Activated gamma-delta T cell treated with Interleukin-2 at 50 U/mL for 16 hours (primary cell): Measurements from ENCODE around the gene SPHK1.
A peak's percentile ranks its signal among the peaks of the same experiment; 100 is the strongest.
"Not testable (repeated sequence)": the region's sequence is repeated elsewhere in the genome, so short reads cannot be mapped to it uniquely, and the experiment has no call there.

Source experiments
- DNase-seq: peaks from one replicate; pipeline ENCODE4 v3.0.0-alpha.2; 2020

The SPHK1 gene

GRCh38 chr17:76384222-76384986, at the start of gene SPHK1:
SPHK1 (plus strand) TSS chr17:76384609; CDS start chr17:76385645, 1,036 bp downstream.
- peak; percentile 40 for DNase-seq

GRCh38 chr17:76335716-76336381, 48.6 kb upstream of the SPHK1 start:
- DNase-seq, result no peak

- DNase-seq, result no peak
Observed at GRCh38 chr17:76336756-76337412, 47.5 kb upstream of the SPHK1 start.

GRCh38 chr17:76337413-76337777, 47.0 kb upstream of the SPHK1 start:
- no peak for DNase-seq

GRCh38 chr17:76341301-76341700, 43.1 kb upstream of the SPHK1 start:
- DNase-seq, result no peak

- no peak for DNase-seq
Observed at GRCh38 chr17:76343106-76343505, 41.3 kb upstream of the SPHK1 start.

- no peak for DNase-seq
Observed at GRCh38 chr17:76345377-76345974, 38.9 kb upstream of the SPHK1 start.

- DNase-seq, result not testable (repeated sequence)
Observed at GRCh38 chr17:76346936-76347335, 37.5 kb upstream of the SPHK1 start.

- no peak for DNase-seq
Observed at GRCh38 chr17:76350463-76350862, 33.9 kb upstream of the SPHK1 start.

- DNase-seq, result no peak
Observed at GRCh38 chr17:76351526-76352071, 32.8 kb upstream of the SPHK1 start.

GRCh38 chr17:76353004-76353598, 31.3 kb upstream of the SPHK1 start:
- peak; percentile 4 for DNase-seq

GRCh38 chr17:76353599-76354316, 30.7 kb upstream of the SPHK1 start, which contains the start of gene PRPSAP1:
PRPSAP1 (minus strand) TSS chr17:76353916; CDS start chr17:76353703, 213 bp downstream.
- DNase-seq, result peak; percentile 72

- DNase-seq, result no peak
Observed at GRCh38 chr17:76354317-76354729, 30.1 kb upstream of the SPHK1 start.

- DNase-seq, result no peak
Observed at GRCh38 chr17:76354747-76355310, 29.6 kb upstream of the SPHK1 start.

GRCh38 chr17:76356803-76357456, 27.5 kb upstream of the SPHK1 start:
- DNase-seq, result no peak

GRCh38 chr17:76357597-76358158, 26.7 kb upstream of the SPHK1 start:
- no peak for DNase-seq

- no peak for DNase-seq
Observed at GRCh38 chr17:76359375-76359774, 25.0 kb upstream of the SPHK1 start.

GRCh38 chr17:76359776-76360175, 24.6 kb upstream of the SPHK1 start:
- DNase-seq, result not testable (repeated sequence)

- DNase-seq, result no peak
Observed at GRCh38 chr17:76360461-76360860, 23.9 kb upstream of the SPHK1 start.

GRCh38 chr17:76363107-76363842, 21.1 kb upstream of the SPHK1 start:
- no peak for DNase-seq
